Body of pancreas (tissue), 4 donors: ENCODE measurements around the gene COX6B1.

Experiments used
- CTCF ChIP-seq, 7 experiments: fragments of 450-650 bp in 4 of 7; fragments of 200-600 bp in 3 of 7; sonication (generic) in 3 of 7; IDR thresholded peaks; one replicate each; pipeline ENCODE4 v1.5.1; 2016 to 2019; ENCODE audit warnings: antibody characterized with exemption in 7 of 7
- POLR2A ChIP-seq, 3 donors: fragments of 450-650 bp; IDR thresholded peaks; one replicate each; pipeline ENCODE4 v1.6.1; 2016; ENCODE audit warnings: antibody characterized with exemption in 3 of 3, mild to moderate bottlenecking in 2 of 3

GRCh38 chr19:35615036-35615435 lies 33.1 kb upstream of the COX6B1 start:
- TF ChIP-seq CTCF (IDR thresholded peaks at IDR 0.05), result no peak
- no peak for TF ChIP-seq POLR2A (IDR thresholded peaks at IDR 0.05)
